Stomach (tissue), 9 donors: Measurements from ENCODE around the gene ANTKMT. TPM values are rescaled to one million over a fixed set of nuclear protein-coding genes. Genes with fewer than 3 reads are reported as not detected.

Source experiments
- DNase-seq, 2 donors: peaks; one replicate each; pipeline versions ENCODE4 v3.0.0 to v3.0.0-alpha.2; 2013 to 2019
- H3K27ac ChIP-seq, 5 donors: fragments of 200-600 bp in 4 of 5; sonication (generic) in 4 of 5; one replicate each; pipeline ENCODE4 v1.5.1; 2013 to 2019; ENCODE audit warnings: mild to moderate bottlenecking in 1 of 5, moderate library complexity in 1 of 5
- H3K27me3 ChIP-seq, 3 donors: fragments of 200-600 bp; sonication (generic); one replicate each; pipeline ENCODE4 v1.5.1; 2017 to 2019; ENCODE audit warnings: mixed run types in 1 of 3
- H3K36me3 ChIP-seq, 4 donors: fragments of 200-600 bp; sonication (generic); 1 replicate in 3 of 4; 2 replicates in 1 of 4; pipeline ENCODE4 v1.5.1; 2016 to 2019
- H3K4me1 ChIP-seq, 4 donors: fragments of 200-600 bp; sonication (generic); one replicate each; pipeline ENCODE4 v1.5.1; 2016 to 2019
- H3K4me3 ChIP-seq, 4 donors: fragments of 200-600 bp; sonication (generic) in 3 of 4; one replicate each; pipeline ENCODE4 v1.5.1; 2016 to 2019; ENCODE audit warnings: mild to moderate bottlenecking in 1 of 4
- H3K9me3 ChIP-seq, 4 donors: fragments of 200-600 bp; sonication (generic); one replicate each; pipeline ENCODE4 v1.5.1; 2016 to 2019
- CTCF ChIP-seq, 7 experiments: fragments of 450-650 bp in 4 of 7; fragments of 200-600 bp in 3 of 7; sonication (generic) in 3 of 7; IDR thresholded peaks; one replicate each; pipeline ENCODE4 v1.5.1; 2016 to 2019; ENCODE audit warnings: antibody characterized with exemption in 7 of 7, control low read depth in 2 of 7, mild to moderate bottlenecking in 1 of 7
- EP300 ChIP-seq: sonication (generic); formaldehyde crosslinking; IDR thresholded peaks from one replicate; pipeline ENCODE4 v1.6.1; 2017; ENCODE audit warnings: antibody characterized with exemption
- POLR2A ChIP-seq, 4 donors: fragments of 450-650 bp; IDR thresholded peaks; one replicate each; pipeline ENCODE4 v1.6.1; 2016; ENCODE audit warnings: antibody characterized with exemption in 4 of 4, control low read depth in 2 of 4, mild to moderate bottlenecking in 1 of 4, moderate library complexity in 1 of 4
- POLR2AphosphoS5 ChIP-seq, 3 donors: sonication (generic); formaldehyde crosslinking; IDR thresholded peaks; one replicate each; pipeline ENCODE4 v1.6.1; 2016; ENCODE audit warnings: antibody characterized with exemption in 3 of 3
- WGBS, 5 donors: extraction: QIAGEN DNeasy Blood & Tissue Kit in 3 of 5; methylation state at CpG; one replicate each; pipeline versions ENCODE4 v1.1.5 to v1.1.7; 2013 to 2018; 5-methylcytosine and 5-hydroxymethylcytosine counted together
- intact Hi-C: fragments of 100-400 bp; cut with DNase I; formaldehyde crosslinking; loops from one replicate; pipeline ENCODE4 v1.15.1; 2023; ENCODE audit warnings: low total_unique reads
- polyA plus RNA-seq, 3 donors: library from polyadenylated mRNA; stranded (reverse); fragments of 200-250 nt; gene quantifications; one replicate each; pipeline ENCODE4 v1.2.3, GENCODE V29; 2013
- total RNA-seq, 5 donors: library from RNA; depleted of rRNA; stranded (reverse); fragments of >200 nt; gene quantifications; one replicate each; pipeline versions ENCODE4 v1.1.0 to v1.2.3, GENCODE V29; 2014 to 2016
- donor health status: healthy with polysubstance abuse.
- donor health status: Bipolar disorder and iron deficiency.
- donor health status: healthy.

The ANTKMT gene
- total and polyA plus RNA-seq, 8 donors: 9.7 to 602 (median 51.5) TPM

- WGBS, 5 donors: 86 to 89% (median 87%) methylated on average over 19 of the region's 19 CpGs
- intact Hi-C loops: no loop called here
Observed at GRCh38 chr16:702341-702740, 18.6 kb upstream of the ANTKMT start.

GRCh38 chr16:703406-703805 is 17.5 kb upstream of the ANTKMT start:
- Histone ChIP-seq H3K36me3 (no peaks in the 10 kb centered on the region), H3K27me3 (peaks cover 57 to 99% (median 93%) of the 10 kb centered on the region in 3 donors), H3K4me3 (no peak overlapping the region), H3K27ac (no peak overlapping the region), H3K4me1 (peaks cover 11 to 39% (median 28%) of the 10 kb centered on the region in 4 donors), H3K9me3 (no peaks in the 10 kb centered on the region)
- whole genome bisulfite sequencing, 5 donors: 77 to 88% (median 81%) methylated on average over 4 to 12 of the region's 12 CpGs
- DNase-seq: no peak
- intact Hi-C loops: no loop called here
- TF ChIP-seq POLR2AphosphoS5 (IDR thresholded peaks at IDR 0.05) (no peak), CTCF (IDR thresholded peaks at IDR 0.05) (no peak), EP300 (no peak), POLR2A (IDR thresholded peaks at IDR 0.05) (no peak)

More at GRCh38 chr16:702341-702740, 18.6 kb upstream of the ANTKMT start:
- H3K4me3 ChIP-seq: no peak overlapping the region
- no peak for DNase-seq
- H3K9me3 ChIP-seq: no peaks in the 10 kb centered on the region
- no peak overlapping the region for H3K27ac ChIP-seq
- H3K36me3 ChIP-seq: no peaks in the 10 kb centered on the region
- H3K4me1 ChIP-seq: peaks cover 11 to 39% (median 28%) of the 10 kb centered on the region in 4 donors
- TF ChIP-seq EP300: no peak
- no peak for TF ChIP-seq POLR2A (IDR thresholded peaks at IDR 0.05)
- TF ChIP-seq POLR2AphosphoS5 (IDR thresholded peaks at IDR 0.05): no peak
- TF ChIP-seq CTCF (IDR thresholded peaks at IDR 0.05): no peak
- H3K27me3 ChIP-seq: peaks cover 48 to 99% (median 82%) of the 10 kb centered on the region in 3 donors

DNA sequence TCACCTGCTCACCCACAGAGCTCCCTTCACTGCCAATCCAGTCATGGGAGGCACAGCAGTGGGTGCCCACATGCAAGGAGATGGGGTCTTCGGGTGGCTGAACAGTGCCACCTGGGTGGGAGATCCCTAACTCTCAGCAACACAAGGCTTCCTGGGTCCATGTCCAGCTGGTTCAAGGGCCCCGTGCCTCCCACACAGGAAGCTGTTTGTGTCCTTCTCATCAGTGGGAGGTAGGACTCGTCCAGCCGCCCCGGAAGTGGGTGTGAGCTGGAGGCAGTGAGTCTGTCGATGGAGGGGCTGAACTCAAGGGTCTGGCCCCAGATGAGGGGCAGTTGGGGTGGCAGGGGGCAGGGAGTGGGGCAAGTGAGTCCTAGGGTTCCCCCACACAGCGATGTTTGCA is 16.9 kb upstream of the ANTKMT start:
- intact Hi-C loops: no loop called here
- 55 to 81% (median 72%) methylated on average over 7 of the region's 7 CpGs for WGBS, 5 donors
- DNase-seq: no peak
- no peaks in the 10 kb centered on the region for H3K9me3 ChIP-seq
- H3K4me3 ChIP-seq: no peak overlapping the region
- peaks cover 63 to 100% (median 97%) of the 10 kb centered on the region in 3 donors for H3K27me3 ChIP-seq
- TF ChIP-seq POLR2AphosphoS5 (IDR thresholded peaks at IDR 0.05) (no peak), POLR2A (IDR thresholded peaks at IDR 0.05) (no peak), EP300 (no peak), CTCF (IDR thresholded peaks at IDR 0.05) (no peak)
- no peak overlapping the region for H3K27ac ChIP-seq
- no peaks in the 10 kb centered on the region for H3K36me3 ChIP-seq
- H3K4me1 ChIP-seq: peaks cover 11 to 39% (median 28%) of the 10 kb centered on the region in 4 donors

DNA sequence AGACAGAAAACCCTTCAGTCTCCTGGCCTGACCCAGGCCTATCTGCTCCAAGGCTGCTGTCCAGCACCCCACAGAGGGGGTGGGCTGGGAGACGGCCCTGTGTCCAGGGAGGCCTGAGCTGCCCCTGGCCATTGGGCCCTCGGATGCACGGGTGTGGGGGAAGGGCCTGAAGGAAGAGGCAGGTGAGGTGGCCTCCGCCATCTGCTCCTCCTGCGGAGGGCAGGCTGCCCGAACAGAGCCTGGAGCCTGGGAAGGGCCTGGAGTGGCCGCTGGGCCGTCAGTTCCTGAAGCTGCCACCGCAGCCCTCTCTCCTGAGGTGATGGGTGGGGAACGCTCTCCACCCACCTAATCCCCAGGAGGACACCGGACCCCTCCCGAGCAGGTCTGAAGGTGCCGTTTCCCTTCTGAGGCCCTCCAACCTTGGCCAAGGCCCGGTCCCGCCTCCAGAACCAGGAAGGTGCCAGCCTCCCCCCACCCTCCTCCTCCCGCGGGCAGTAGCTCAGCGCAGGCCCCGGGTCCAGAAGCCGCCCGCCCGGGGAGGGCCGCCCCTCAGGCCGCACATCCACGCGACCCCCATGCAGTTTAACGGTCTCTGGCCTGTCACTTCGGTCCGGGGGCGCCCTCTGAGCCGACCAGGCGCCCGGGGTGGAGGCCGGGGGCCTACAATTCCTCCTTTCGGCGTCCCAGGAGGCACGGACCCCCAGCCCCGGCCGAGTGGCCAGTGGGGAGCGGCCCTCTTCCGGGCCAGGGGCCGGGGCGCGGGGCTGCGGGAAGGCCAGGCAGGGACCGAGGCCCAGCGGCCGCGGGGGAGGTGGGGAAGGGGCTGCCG is 16.2 kb upstream of the ANTKMT start:
- H3K4me1 ChIP-seq: peaks cover 11 to 42% (median 28%) of the 10 kb centered on the region in 4 donors
- no peak for DNase-seq
- TF ChIP-seq POLR2AphosphoS5 (IDR thresholded peaks at IDR 0.05): no peak
- no peak for TF ChIP-seq CTCF (IDR thresholded peaks at IDR 0.05)
- no peak for TF ChIP-seq POLR2A (IDR thresholded peaks at IDR 0.05)
- no peak for TF ChIP-seq EP300
- H3K36me3 ChIP-seq: no peaks in the 10 kb centered on the region
- no peaks in the 10 kb centered on the region for H3K9me3 ChIP-seq
- peaks cover 70 to 100% (median 97%) of the 10 kb centered on the region in 3 donors for H3K27me3 ChIP-seq
- WGBS, 5 donors: 9 to 22% (median 13%) methylated on average over 9 to 50 of the region's 50 CpGs
- intact Hi-C loops: no loop called here
- H3K27ac ChIP-seq: no peak overlapping the region
- H3K4me3 ChIP-seq: peak overlapping the region; percentile 9 to 24 (median 20)
